ENCODE measurements around the gene ANKRD17.
"Not testable (repeated sequence)": the region's sequence is repeated elsewhere in the genome, so short reads cannot be mapped to it uniquely, and the experiment has no call there.

ANKRD17 gene, protein sequence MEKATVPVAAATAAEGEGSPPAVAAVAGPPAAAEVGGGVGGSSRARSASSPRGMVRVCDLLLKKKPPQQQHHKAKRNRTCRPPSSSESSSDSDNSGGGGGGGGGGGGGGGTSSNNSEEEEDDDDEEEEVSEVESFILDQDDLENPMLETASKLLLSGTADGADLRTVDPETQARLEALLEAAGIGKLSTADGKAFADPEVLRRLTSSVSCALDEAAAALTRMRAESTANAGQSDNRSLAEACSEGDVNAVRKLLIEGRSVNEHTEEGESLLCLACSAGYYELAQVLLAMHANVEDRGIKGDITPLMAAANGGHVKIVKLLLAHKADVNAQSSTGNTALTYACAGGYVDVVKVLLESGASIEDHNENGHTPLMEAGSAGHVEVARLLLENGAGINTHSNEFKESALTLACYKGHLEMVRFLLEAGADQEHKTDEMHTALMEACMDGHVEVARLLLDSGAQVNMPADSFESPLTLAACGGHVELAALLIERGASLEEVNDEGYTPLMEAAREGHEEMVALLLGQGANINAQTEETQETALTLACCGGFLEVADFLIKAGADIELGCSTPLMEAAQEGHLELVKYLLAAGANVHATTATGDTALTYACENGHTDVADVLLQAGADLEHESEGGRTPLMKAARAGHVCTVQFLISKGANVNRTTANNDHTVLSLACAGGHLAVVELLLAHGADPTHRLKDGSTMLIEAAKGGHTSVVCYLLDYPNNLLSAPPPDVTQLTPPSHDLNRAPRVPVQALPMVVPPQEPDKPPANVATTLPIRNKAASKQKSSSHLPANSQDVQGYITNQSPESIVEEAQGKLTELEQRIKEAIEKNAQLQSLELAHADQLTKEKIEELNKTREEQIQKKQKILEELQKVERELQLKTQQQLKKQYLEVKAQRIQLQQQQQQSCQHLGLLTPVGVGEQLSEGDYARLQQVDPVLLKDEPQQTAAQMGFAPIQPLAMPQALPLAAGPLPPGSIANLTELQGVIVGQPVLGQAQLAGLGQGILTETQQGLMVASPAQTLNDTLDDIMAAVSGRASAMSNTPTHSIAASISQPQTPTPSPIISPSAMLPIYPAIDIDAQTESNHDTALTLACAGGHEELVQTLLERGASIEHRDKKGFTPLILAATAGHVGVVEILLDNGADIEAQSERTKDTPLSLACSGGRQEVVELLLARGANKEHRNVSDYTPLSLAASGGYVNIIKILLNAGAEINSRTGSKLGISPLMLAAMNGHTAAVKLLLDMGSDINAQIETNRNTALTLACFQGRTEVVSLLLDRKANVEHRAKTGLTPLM (N-terminal part only)
- total RNA-seq = 228 to 248 (median 235) reads per million in 4 experiments

DNA sequence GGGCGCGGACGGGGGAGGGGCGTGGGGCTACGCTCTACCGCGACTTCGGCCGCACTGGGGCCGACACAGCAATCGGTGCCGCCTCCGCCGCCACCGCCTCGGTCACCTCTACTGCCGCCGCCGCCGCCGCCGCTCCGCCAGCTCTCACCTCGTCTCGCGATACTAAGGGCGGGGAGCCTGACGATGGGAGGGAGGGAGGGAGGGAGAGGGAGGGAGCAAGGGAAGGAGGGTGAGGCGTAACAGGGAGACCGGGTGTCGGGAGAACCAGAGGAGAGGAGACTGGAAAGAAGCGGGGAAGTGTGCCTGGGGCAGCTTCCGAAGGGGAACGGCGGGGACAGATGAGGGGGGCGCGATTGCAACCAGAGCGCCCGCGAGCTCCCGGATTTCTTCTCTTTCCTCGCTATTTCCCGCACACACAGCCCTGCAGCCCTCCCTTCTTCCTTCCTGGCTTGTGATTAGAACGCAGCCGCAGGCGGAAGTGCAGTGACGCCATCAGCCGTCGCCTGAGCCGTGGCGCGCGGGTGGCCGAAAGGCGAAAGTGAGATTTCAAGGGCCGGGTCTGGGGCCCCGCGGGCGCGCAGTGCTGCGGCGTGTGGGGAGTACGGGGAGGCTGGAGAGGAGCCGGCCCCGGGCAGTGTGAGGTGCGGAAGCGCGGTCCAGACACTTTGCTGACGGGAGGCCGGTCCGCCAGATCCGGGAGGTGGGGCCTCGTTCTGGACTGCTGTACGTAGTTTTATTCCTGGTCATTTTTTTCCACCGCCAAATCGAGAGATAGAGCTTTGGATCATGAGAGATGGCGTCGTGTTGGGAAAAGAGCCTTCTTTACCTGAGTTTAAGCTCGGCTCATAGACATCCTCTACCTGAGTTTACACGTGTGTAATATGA is at the start of gene ANKRD17:
Gene ANKRD17, minus strand, starts transcription at position 113 of the 885 bp plus-strand sequence. CDS start 130 bp downstream, outside the sequence.
- peak; percentile 79 for DNase-seq

DNA sequence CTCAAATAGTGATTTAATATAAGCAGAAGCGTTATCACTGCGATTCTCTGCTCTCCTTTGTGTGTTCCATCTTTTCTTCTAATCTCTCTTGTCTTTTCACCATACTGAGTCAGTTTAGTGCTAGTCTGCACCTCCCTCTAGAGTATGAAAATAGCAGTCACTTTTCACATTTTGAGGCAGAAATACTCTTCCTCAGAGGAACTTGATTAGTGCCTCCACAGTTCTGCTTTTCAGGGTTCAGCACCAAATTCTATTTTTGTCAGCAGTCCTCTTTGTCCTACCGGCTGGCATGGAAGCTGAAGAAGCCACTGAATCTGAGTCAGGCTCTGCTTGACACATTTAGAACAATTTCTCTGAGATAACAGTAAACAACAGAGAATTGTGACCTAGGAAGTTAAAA is 49.7 kb upstream of the ANKRD17 start:
- no peak for DNase-seq

DNA sequence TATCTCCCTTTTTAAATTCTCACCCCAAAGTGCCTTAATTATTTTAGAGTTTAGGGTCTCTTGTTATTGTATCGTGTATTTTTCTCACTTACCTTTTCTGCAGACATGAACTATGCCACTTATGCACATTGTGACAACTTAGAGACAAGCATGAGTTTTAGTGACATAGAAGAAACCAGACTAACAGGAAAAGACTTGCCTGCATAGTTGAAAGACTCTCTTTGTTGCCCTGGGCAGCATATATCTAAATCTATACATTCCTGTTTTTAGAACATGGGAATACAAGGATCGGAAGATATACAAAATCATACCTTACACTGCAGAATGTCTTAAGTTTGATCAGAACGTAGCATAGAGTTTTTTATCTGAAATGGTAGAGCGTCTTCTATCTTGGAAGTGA is 45.1 kb upstream of the ANKRD17 start:
- DNase-seq = no peak

DNA sequence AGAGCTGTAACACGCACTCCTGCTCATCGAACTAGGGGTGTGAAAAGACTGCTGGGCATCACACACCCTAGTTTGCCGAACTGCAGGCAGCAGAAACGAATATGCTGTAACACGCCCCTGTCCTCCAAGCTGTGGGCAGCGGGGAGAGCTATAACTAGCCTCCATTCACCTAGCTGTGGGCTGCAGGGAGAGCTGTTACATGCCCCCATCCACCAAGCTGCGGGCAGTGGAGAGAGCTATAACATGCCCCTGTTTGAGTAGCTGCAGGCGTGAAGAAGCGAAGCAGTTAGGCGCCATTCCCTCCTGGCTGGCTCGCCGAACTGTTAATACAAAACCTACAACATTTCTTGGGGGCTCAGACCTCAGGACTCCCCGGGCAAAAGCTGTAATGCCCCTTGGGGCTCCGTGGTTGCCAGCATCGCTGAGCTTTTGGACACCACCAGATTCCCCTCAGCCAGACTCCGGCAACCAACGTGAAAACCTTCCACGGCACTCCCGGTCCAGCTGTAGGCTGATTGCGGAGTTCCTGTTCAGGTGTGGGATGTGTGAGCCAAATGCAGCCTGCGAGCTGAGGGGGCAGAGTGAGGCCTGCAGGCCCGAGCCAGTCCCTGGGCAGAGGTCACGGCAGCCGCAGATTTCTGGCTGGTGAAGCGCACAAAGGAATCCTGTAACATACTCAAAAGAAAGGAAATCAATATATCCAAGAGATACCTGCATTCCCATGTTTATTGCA is 41.1 kb upstream of the ANKRD17 start:
- DNase-seq = no peak

DNA sequence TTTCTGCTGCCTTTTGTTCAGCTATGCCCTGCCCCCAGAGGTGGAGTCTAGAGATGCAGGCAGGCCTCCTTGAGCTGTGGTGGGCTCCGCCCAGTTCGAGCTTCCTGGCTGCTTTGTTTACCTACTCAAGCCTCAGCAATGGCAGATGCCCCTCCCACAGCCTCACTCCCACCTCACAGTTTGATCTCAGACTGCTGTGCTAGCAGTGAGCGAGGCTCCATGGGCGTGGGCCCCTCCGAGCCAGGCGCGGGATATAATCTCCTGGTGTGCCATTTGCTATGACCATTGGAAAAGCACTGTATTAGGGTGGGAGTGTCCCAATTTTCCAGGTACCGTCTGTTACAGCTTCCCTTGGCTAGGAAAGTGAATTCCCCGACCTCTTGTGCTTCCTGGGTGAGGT is 34.1 kb upstream of the ANKRD17 start:
- not testable (repeated sequence) for DNase-seq

DNA sequence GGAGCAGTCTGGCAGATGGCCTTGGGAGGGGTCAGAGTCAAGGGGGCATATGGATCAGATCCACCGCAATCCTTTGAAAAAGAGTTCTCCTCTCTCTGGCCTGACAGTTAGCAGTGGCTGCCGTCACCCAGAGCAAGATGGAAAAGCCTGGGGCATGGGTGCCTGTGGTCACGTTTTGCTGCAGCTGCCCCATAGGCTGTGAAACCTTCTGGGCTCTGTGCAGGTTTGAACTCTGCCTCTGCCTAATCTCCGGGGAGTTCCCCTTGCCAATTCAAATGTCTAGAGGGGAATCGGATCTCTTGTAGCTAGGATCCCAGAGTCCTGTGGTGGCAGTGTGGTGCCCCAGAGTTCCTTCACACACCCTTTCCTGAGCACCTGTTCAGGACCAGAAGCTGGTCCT is 23.4 kb upstream of the ANKRD17 start:
- DNase-seq = no peak

DNA sequence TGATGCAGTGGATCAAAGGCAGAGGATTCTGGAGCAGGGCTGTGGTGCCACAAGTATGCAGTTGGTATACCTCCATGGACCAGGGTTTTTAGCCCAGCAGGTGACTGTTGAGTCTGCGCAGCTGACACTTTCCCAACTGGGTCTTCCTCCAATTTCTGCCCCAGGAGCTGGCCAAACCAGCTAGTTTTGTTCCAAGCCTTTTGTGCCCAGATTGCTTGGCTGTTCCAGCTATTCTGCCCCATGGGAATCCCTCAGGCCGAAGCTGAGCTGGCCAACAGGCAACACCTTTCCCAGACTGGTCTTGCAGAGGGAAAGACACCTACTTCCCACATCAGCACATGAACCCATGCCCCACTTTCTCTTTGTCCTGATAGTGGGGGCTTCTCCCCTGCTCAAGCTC is 22.8 kb upstream of the ANKRD17 start:
- no peak for DNase-seq

DNA sequence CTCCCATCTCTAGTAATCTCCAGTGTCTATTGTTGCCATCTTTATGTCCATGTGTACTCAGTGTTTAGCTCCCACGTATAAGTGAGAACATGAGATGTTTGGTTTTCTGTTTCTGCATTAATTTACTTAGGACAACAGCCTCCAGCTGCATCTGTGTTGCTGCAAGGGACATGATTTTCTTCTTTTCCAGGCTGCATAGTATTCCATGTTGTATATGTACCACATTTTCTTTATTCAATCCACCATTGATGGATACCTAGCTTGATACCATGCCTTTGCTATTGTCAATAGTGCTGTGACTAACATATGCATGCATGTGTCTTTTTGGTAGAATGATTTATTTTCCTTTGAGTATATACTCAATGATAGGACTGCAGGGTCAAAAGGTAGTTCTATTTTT is 18.6 kb upstream of the ANKRD17 start:
- DNase-seq = no peak

DNA sequence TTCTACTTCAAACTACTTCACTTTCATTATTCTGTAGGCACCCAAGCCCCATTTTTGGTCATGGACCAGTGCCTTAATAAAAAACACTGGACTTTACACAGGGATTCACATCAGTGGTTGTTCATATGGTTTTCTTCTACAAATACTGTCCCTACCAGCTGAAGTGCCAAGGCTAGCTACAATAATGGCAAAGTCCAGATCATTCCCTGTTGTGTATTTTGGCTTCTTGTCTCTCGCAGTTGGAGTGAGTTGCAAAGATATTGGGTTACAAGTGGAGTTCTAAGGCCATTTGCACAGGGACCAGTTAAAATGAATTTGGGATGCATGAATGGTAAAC is 16.7 kb upstream of the ANKRD17 start:
- no peak for DNase-seq

DNA sequence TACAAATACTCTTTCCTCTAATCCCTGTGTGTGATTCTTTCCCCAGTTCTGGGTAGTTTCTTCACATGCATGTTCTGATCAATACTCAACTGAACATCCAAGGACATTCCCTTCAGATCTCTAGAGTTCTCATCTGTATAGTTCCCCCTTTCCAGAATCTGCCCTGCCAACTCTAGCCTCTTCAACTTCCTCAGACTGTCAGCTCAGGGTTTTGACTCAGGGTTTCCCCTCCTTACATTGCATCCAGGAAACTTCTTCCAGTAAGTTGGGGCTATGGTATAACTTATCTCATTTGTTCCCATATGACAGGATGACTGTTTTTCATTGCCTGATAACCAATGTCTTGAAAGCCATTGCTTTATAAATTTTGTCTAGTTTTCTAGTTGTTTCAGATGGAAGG is 14.2 kb upstream of the ANKRD17 start:
- DNase-seq = no peak

DNA sequence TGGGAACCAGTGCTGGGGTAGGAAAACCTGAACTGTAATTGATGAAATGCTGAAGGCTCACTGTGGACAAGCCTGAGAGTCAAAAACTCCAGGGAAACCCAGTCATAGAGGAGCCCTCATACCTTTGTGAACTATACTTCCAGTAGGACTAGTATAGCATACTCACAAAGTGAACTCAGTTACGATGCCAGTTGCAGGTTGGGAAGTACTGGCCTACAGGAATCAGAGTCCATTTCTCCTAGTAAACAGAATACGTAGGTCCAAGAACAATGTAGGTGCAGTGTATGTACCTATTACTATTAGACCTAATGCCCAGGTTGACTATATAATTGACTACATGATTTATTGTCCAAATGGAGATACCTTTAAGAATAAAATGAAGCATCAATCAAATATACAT is 8.5 kb upstream of the ANKRD17 start:
- no peak for DNase-seq

DNA sequence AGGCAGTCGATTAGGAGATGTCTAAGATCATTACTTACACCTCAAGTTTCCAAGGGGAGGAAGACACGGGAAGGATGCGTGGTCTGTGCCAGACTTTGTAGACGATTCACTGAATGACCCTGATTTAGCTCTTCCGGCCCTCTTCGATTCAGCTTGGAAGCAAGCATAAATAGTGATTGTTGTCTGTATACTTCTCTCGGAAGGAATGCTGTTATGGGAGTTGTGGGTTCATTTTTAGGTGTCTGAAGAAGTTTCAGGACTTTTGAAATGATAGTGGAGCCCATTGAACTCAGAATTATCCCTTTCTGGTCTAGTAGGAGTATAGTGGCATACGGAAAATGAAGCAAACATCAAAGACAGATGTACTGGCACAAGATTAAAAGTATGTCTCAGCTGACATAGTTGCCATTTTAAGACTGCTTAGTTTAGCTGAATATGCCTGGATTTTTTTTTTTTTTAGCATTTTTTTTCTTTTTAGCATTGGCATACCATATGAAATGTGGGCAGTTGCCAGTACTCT is 1.0 kb upstream of the ANKRD17 start:
- no peak for DNase-seq

DNA sequence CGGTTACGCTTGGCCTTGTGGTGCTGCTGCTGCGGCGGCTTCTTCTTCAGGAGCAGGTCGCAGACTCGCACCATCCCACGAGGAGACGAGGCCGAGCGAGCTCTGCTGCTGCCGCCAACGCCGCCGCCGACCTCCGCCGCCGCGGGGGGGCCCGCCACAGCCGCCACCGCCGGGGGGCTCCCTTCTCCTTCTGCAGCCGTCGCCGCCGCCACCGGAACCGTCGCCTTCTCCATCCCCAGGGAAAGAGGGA is 237 bp downstream of the ANKRD17 start:
- DNase-seq = no peak

DNA sequence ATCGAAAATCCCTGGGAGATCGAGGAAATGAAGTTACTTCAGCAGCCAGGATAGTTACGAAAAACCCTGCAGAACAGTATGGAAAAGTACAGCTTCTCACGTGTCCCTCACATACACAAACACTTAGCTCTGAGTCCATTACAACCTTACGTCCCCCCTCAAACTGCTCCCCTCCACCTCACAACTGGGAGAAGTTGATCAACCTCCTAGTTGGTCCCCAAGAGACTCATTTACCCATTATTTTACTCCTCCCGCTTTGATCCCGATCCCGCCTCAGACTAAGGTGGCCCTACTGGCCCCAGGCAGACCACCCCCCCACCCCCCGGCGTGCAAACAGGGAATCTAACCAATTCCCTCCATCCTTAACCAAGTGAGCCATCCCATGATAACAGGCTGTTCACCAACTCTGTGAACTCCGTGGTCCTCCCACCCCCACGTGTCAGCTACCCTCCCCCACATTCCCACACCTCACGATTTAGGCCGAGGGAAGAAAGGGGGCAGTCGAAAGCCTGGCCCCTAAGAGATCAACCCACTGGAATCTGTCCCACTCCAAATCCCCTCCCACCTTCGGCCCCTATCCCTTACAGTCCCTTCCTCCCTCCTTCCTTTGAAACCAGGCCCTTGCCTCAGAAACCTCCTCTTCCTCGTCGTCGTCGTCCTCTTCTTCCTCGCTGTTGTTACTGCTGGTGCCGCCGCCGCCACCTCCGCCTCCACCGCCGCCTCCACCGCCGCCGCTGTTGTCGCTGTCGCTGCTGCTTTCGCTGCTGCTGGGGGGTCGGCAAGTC is 755 bp downstream of the ANKRD17 start:
- peak; percentile 5 for DNase-seq

DNA sequence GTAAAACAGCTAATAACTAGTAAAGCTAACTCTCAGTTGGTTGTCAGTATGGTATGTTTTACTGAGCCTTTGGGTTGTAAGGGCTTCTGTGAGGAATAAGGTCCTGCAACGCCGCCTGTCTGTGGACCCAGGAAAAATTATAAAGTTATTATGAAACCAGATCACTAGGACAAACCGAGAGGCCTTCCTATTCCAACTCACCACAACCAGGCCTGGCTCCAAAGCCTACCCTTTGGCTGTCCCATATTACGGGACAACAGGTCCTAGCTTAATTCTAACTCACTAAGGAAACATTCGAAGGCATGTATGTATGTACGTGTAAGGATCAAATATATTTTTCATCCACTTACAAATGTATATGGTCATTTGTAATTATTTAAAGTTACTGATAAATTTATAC is 1.4 kb downstream of the ANKRD17 start:
- DNase-seq = peak; percentile 26

DNA sequence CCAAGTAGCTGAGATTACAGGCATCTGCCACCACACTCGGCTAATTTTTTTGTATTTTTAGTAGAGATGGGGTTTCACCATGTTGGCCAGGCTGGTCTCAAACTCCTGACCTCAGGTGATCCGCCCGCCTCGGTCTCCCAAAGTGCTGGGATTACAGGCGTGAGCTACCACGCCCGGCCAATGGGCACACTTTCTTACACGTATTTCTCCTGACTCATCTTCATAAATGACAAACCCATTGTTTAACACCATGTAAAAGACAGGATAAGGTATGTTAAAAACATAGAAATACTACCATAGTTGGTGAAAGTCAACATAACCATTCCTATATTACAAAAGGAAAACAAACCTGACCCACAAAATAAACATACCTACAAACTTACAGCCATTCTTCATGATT is 2.8 kb downstream of the ANKRD17 start:
- DNase-seq = not testable (repeated sequence)

DNA sequence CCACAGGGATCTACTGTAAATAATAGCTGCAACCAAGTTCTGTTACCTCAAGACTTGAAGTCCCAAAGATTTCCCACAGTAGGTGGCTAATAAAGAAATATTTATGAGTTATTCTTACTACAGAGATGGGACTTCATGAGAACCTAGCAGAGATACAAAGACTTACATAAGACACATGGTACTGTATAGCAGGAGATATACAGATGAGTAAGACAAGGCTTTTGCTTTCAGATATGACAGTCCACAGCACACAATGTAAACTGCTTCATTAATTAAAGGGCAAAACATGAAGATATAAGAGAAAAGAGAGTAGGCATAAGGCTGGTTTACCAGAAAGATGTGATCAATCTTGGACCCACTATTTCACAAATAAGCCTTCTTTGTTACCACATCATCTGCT is 6.6 kb downstream of the ANKRD17 start:
- no peak for DNase-seq

DNA sequence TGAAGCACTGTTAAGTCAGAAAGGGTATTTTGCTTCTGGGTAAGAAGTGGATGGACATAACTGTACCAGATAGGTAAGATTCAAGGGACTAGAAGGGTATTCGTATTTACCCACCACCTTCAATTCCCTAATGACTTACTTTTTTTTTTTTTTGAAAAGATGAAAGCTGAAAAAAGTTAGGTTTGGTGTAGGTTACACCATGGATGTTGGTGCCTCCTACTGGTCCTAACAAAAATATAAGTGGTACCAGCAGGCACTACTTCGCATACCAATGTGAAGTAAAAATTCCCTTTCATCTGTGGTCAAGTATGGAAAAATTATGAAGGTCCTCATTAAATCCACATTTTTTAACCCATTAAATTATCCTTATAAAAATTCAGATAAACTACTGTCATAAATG is 7.2 kb downstream of the ANKRD17 start:
- no peak for DNase-seq

DNA sequence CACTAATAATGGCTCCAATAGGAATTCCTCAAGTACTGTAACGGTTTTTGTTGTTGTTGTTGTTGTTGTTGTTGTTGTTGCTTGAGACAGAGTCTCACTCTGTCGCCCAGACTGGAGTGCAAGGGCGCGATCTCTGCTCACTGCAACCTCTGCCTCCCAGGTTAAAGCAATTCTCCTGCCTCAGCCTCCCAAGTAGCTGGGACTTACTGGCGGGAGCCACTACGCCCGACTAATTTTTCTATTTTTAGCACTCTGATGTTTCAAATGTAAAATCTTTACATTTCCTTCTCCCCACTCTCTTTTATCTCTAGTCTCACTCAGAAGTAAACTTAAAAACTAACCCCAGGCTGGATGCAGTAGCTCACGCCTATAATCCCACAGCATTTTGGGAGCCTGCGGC is 8.0 kb downstream of the ANKRD17 start:
- no peak for DNase-seq

DNA sequence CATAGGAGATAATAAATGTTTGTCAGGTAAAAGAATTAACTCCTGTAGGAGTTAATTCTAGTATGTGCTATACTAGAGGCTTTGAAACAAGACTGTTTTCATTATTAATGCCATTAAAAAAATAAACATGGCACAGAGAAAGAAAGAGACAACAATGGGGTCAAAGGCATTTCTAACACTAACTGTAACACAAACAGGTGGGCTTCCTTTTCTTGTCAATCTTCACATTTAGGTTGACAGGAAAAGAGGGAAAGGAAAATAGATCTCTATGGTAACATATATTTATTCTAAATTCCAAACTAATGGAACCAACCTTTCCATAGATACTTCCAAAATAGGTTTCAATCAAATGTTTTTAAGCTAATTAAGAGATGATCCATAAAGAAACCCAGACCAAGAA is 9.8 kb downstream of the ANKRD17 start:
- DNase-seq = no peak

DNA sequence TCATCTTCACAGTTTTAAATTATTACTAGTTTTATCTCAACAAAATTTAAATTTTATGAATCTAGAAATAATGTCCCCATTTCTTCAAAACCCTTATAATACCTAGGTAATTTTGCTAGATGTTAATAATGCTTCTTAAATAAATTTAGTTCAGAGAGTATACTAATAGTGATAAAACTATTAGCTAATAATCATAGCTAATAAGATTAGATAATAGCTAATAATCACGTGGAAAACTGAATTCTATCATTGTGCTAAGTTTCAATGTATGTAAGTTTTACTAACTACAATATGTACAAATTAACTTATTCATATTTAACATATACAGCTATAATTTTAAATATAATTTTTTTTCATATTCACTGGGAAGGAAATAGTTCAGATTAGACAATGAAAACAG is 10.2 kb downstream of the ANKRD17 start:
- DNase-seq = no peak
